Measurements from ENCODE around the gene CYFIP2.

The CYFIP2 gene

GRCh38 chr5:157357823-157358222 is 91.9 kb downstream of the CYFIP2 start:
- H3K4me1 ChIP-seq (ENCODE audit: control insufficient read depth, insufficient read depth, low read length), result no peaks in the 10 kb centered on the region
- H3K4me3 ChIP-seq (ENCODE audit: low read length), result no peak overlapping the region
- no peak overlapping the region for H3K27ac ChIP-seq (ENCODE audit: low read length)
- H3K27me3 ChIP-seq (ENCODE audit: control insufficient read depth, insufficient read depth, low read length), result no peaks in the 10 kb centered on the region
- DNase-seq (ENCODE audit: low read depth, low spot score), result no peak
- WGBS (ENCODE audit: insufficient coverage, insufficient read length), result no CpG with 5 or more reads among the region's 6 CpGs
- no peaks in the 10 kb centered on the region for H3K9me3 ChIP-seq (ENCODE audit: control insufficient read depth, insufficient read depth, low read length)
- peaks cover 2% of the 10 kb centered on the region; the same call in 1 of the 2 replicates for H3K36me3 ChIP-seq (ENCODE audit: control insufficient read depth, insufficient read depth, low read length)

GRCh38 chr5:157358871-157359270 is 92.9 kb downstream of the CYFIP2 start:
- Histone ChIP-seq H3K27ac (ENCODE audit: low read length) (no peak overlapping the region), H3K36me3 (ENCODE audit: control insufficient read depth, insufficient read depth, low read length) (peaks cover 3% of the 10 kb centered on the region; the same call in 1 of the 2 replicates), H3K4me3 (ENCODE audit: low read length) (no peak overlapping the region), H3K9me3 (ENCODE audit: control insufficient read depth, insufficient read depth, low read length) (no peaks in the 10 kb centered on the region), H3K27me3 (ENCODE audit: control insufficient read depth, insufficient read depth, low read length) (no peaks in the 10 kb centered on the region), H3K4me1 (ENCODE audit: control insufficient read depth, insufficient read depth, low read length) (no peaks in the 10 kb centered on the region)
- DNase-seq (ENCODE audit: low read depth, low spot score), result no peak
- no CpG with 5 or more reads among the region's 4 CpGs for WGBS (ENCODE audit: insufficient coverage, insufficient read length)

- Histone ChIP-seq H3K4me1 (ENCODE audit: control insufficient read depth, insufficient read depth, low read length) (no peaks in the 10 kb centered on the region), H3K4me3 (ENCODE audit: low read length) (no peak overlapping the region), H3K36me3 (ENCODE audit: control insufficient read depth, insufficient read depth, low read length) (peaks cover 6% of the 10 kb centered on the region), H3K27ac (ENCODE audit: low read length) (no peak overlapping the region), H3K27me3 (ENCODE audit: control insufficient read depth, insufficient read depth, low read length) (no peaks in the 10 kb centered on the region), H3K9me3 (ENCODE audit: control insufficient read depth, insufficient read depth, low read length) (no peaks in the 10 kb centered on the region)
- WGBS (ENCODE audit: insufficient coverage, insufficient read length), result no CpG with 5 or more reads among the region's 2 CpGs
- no peak for DNase-seq (ENCODE audit: low read depth, low spot score)
Measured at GRCh38 chr5:157359356-157360055, 93.6 kb downstream of the CYFIP2 start.

GRCh38 chr5:157362012-157362411 is 96.1 kb downstream of the CYFIP2 start:
- Histone ChIP-seq H3K36me3 (ENCODE audit: control insufficient read depth, insufficient read depth, low read length) (peaks cover 6% of the 10 kb centered on the region; the same call in 1 of the 2 replicates), H3K27me3 (ENCODE audit: control insufficient read depth, insufficient read depth, low read length) (no peaks in the 10 kb centered on the region), H3K27ac (ENCODE audit: low read length) (no peak overlapping the region), H3K4me3 (ENCODE audit: low read length) (no peak overlapping the region), H3K4me1 (ENCODE audit: control insufficient read depth, insufficient read depth, low read length) (no peaks in the 10 kb centered on the region), H3K9me3 (ENCODE audit: control insufficient read depth, insufficient read depth, low read length) (no peaks in the 10 kb centered on the region)
- no peak for DNase-seq (ENCODE audit: low read depth, low spot score)
- WGBS (ENCODE audit: insufficient coverage, insufficient read length), result no CpG with 5 or more reads among the region's 3 CpGs

- WGBS (ENCODE audit: insufficient coverage, insufficient read length), result no CpG with 5 or more reads among the region's 4 CpGs
- no peak overlapping the region for H3K27ac ChIP-seq (ENCODE audit: low read length)
- no peak for DNase-seq (ENCODE audit: low read depth, low spot score)
- no peaks in the 10 kb centered on the region for H3K4me1 ChIP-seq (ENCODE audit: control insufficient read depth, insufficient read depth, low read length)
- H3K36me3 ChIP-seq (ENCODE audit: control insufficient read depth, insufficient read depth, low read length), result peaks cover 6% of the 10 kb centered on the region; the same call in 1 of the 2 replicates
- no peaks in the 10 kb centered on the region for H3K9me3 ChIP-seq (ENCODE audit: control insufficient read depth, insufficient read depth, low read length)
- no peak overlapping the region for H3K4me3 ChIP-seq (ENCODE audit: low read length)
- no peaks in the 10 kb centered on the region for H3K27me3 ChIP-seq (ENCODE audit: control insufficient read depth, insufficient read depth, low read length)
Measured at GRCh38 chr5:157362502-157362901, 96.6 kb downstream of the CYFIP2 start.

GRCh38 chr5:157362982-157363381 is 97.1 kb downstream of the CYFIP2 start:
- H3K27ac ChIP-seq (ENCODE audit: low read length), result no peak overlapping the region
- H3K36me3 ChIP-seq (ENCODE audit: control insufficient read depth, insufficient read depth, low read length), result peaks cover 6% of the 10 kb centered on the region; the same call in 1 of the 2 replicates
- H3K4me1 ChIP-seq (ENCODE audit: control insufficient read depth, insufficient read depth, low read length), result no peaks in the 10 kb centered on the region
- DNase-seq (ENCODE audit: low read depth, low spot score), result no peak
- WGBS (ENCODE audit: insufficient coverage, insufficient read length), result no CpG with 5 or more reads among the region's 7 CpGs
- no peaks in the 10 kb centered on the region for H3K27me3 ChIP-seq (ENCODE audit: control insufficient read depth, insufficient read depth, low read length)
- no peaks in the 10 kb centered on the region for H3K9me3 ChIP-seq (ENCODE audit: control insufficient read depth, insufficient read depth, low read length)
- no peak overlapping the region for H3K4me3 ChIP-seq (ENCODE audit: low read length)

- no peaks in the 10 kb centered on the region for H3K4me1 ChIP-seq (ENCODE audit: control insufficient read depth, insufficient read depth, low read length)
- H3K27ac ChIP-seq (ENCODE audit: low read length), result no peak overlapping the region
- no CpG with 5 or more reads among the region's 2 CpGs for WGBS (ENCODE audit: insufficient coverage, insufficient read length)
- H3K36me3 ChIP-seq (ENCODE audit: control insufficient read depth, insufficient read depth, low read length), result peaks cover 6% of the 10 kb centered on the region
- no peak for DNase-seq (ENCODE audit: low read depth, low spot score)
- H3K4me3 ChIP-seq (ENCODE audit: low read length), result no peak overlapping the region
- no peaks in the 10 kb centered on the region for H3K9me3 ChIP-seq (ENCODE audit: control insufficient read depth, insufficient read depth, low read length)
- no peaks in the 10 kb centered on the region for H3K27me3 ChIP-seq (ENCODE audit: control insufficient read depth, insufficient read depth, low read length)
Measured at GRCh38 chr5:157365732-157366131, 99.8 kb downstream of the CYFIP2 start.

- no peaks in the 10 kb centered on the region for H3K9me3 ChIP-seq (ENCODE audit: control insufficient read depth, insufficient read depth, low read length)
- DNase-seq (ENCODE audit: low read depth, low spot score), result no peak
- no peak overlapping the region for H3K4me3 ChIP-seq (ENCODE audit: low read length)
- no CpG with 5 or more reads among the region's 7 CpGs for WGBS (ENCODE audit: insufficient coverage, insufficient read length)
- H3K36me3 ChIP-seq (ENCODE audit: control insufficient read depth, insufficient read depth, low read length), result peaks cover 6% of the 10 kb centered on the region
- H3K27me3 ChIP-seq (ENCODE audit: control insufficient read depth, insufficient read depth, low read length), result no peaks in the 10 kb centered on the region
- H3K4me1 ChIP-seq (ENCODE audit: control insufficient read depth, insufficient read depth, low read length), result 0 out of 2 replicates have a peak, but pooled peaks cover 2% of the 10 kb centered on the region
- H3K27ac ChIP-seq (ENCODE audit: low read length), result no peak overlapping the region
Measured at GRCh38 chr5:157366741-157367674, 101.1 kb downstream of the CYFIP2 start.

GRCh38 chr5:157369507-157369906 is 103.6 kb downstream of the CYFIP2 start:
- no peak overlapping the region for H3K4me3 ChIP-seq (ENCODE audit: low read length)
- DNase-seq (ENCODE audit: low read depth, low spot score), result no peak
- no peak overlapping the region for H3K27ac ChIP-seq (ENCODE audit: low read length)
- no peaks in the 10 kb centered on the region for H3K9me3 ChIP-seq (ENCODE audit: control insufficient read depth, insufficient read depth, low read length)
- H3K4me1 ChIP-seq (ENCODE audit: control insufficient read depth, insufficient read depth, low read length), result 0 out of 2 replicates have a peak, but pooled peaks cover 2% of the 10 kb centered on the region
- WGBS (ENCODE audit: insufficient coverage, insufficient read length), result no CpG with 5 or more reads among the region's 2 CpGs
- H3K36me3 ChIP-seq (ENCODE audit: control insufficient read depth, insufficient read depth, low read length), result no peaks in the 10 kb centered on the region; the same call in 1 of the 2 replicates
- H3K27me3 ChIP-seq (ENCODE audit: control insufficient read depth, insufficient read depth, low read length), result no peaks in the 10 kb centered on the region

GRCh38 chr5:157370967-157371366 is 105.0 kb downstream of the CYFIP2 start:
- no CpG with 5 or more reads among the region's 6 CpGs for WGBS (ENCODE audit: insufficient coverage, insufficient read length)
- no peak overlapping the region for H3K27ac ChIP-seq (ENCODE audit: low read length)
- DNase-seq (ENCODE audit: low read depth, low spot score), result no peak
- H3K9me3 ChIP-seq (ENCODE audit: control insufficient read depth, insufficient read depth, low read length), result no peaks in the 10 kb centered on the region
- no peaks in the 10 kb centered on the region; the same call in 1 of the 2 replicates for H3K36me3 ChIP-seq (ENCODE audit: control insufficient read depth, insufficient read depth, low read length)
- H3K27me3 ChIP-seq (ENCODE audit: control insufficient read depth, insufficient read depth, low read length), result no peaks in the 10 kb centered on the region
- H3K4me1 ChIP-seq (ENCODE audit: control insufficient read depth, insufficient read depth, low read length), result 0 out of 2 replicates have a peak, but pooled peaks cover 2% of the 10 kb centered on the region
- H3K4me3 ChIP-seq (ENCODE audit: low read length), result no peak overlapping the region

All from iPS DF 6.9 (cell line).